CMK (cell line): ENCODE measurements around the gene PIP4K2A.

Experiments
- DNase-seq: peaks from one replicate; pipeline ENCODE4 v3.0.0-alpha.2; 2010; ENCODE audit warnings: low read depth

The PIP4K2A gene

DNA sequence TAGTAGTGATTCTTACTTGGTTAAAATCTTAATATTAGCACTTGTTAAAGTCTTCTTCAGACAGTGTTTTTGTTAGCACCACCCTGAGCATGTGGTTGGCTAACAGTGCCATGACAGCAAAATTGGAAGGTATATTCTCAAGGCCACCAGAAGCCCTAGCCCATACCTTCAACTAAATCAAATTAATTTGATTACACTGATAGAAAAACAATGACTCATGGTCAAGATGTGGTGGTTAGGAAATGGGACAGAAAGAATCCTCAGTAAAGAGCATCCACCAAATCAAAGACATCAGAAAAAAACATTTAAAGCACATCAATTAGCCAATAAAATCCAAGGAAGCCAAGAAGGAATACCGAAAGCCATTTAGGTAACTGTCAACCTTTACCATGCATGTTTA is 75.5 kb downstream of the PIP4K2A start:
- DNase-seq: no peak

DNA sequence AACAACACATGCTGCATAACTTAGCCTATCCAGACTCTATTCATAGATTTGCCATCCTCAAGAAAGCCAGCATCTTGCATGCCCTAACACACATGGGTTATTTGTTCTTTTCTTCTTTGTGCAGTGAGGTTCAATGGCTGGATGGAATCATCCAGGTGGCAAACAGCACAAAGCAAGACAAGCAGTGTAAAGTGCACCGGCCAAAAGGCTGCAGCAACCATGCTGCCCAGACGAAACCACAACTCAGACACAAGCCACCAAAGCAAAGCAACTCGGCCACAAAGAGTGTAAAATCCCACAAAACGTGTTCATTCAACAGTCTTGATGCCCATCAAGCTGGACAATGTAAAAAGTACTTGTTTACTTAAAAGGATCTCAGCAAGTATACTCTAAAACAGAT is 76.9 kb downstream of the PIP4K2A start:
- no peak for DNase-seq

DNA sequence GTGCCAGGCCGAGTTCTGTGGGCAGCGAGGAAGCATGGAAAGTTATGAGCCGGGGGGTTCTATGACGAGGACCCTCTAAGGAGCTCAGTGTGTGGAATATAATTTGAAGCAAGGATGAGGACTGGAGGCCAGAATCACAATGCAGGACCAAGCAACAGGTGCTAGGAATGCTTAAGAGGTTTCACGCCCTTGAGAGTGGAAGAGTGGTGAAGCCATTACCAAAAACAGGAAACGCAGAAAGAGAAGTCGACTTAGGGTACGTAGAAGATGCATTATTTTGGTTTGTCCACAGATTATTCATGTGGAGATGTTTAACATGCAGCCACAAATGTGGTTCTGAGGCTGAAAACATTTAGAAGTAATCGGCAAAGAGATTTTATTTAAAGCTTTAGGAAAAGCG is 78.7 kb downstream of the PIP4K2A start:
- no peak for DNase-seq

DNA sequence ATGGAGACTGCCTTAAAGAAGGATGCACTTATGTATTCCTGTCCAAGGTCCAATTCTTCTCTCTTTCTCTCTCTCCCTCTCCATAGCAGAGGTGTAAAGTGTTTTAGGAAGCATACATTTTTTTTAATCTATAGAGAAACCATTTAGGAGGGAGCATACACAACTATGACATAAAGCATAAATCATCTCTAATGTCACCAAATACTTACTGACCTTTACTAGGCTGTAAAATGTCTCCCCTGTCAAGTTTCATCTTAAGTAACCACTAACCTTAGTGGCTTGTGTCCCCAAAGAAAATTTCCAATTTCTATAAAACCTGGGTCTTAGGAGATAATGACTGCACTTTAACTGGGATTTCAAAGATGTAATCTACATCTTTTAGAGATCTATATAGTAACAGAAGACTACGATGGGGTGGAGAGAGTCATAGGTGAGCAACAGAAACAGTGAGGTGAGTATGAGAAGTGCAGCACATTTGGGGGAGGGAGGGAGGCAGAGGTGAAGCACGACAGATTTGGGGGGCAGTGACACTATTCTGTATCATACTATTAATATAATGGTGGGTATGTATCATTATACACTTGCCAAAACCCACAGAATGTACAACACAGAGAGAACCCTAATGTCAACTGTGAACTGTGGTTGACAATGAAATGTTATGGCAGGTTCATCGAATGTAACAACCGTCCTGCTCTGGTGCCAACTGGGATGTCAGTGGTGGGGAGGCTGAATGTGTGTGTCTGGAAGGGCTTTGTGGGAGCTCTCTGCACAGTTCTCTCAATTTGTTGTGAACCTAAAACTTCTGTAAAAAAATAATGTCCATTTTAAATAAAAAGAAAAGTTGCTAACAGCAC is 79.5 kb downstream of the PIP4K2A start:
- no peak for DNase-seq

DNA sequence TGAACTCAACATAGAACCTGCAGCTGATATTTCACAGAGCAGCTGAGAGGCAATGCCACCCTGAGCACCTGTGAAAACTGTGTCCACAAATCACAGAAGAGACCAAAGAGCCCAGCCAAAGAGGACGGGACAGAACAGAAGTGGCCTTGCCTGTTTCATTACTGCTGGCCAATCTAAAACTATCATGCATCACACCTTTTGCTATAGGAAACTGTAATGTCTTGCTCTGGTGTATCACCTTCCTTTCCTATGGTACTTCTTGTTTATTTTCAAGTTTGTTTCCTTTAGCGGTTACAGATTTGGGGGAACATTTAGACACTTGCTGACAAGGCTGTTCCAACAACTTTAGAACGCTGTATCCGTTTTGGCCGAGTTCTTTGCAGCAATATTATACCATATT is 80.3 kb downstream of the PIP4K2A start:
- DNase-seq: no peak

DNA sequence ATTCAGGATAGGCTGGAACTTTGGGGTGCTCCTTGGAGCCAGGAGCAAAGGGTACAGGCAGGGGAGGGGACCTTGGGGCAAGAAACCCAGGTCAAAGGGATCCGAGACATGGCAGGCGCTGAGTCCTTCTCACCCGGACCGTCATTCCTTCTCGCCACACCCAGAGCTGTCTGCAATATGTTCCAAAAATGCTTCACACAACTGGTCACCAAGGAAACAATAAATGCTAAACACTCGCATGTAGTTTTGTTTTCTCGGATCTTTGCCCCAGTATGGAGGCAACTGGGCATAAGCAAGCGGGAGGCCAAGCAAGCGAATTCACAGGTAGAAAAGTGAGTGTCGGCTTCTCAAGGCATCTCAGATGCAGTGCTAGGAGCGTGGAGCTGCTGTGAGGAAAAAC is 80.8 kb downstream of the PIP4K2A start:
- DNase-seq: no peak

DNA sequence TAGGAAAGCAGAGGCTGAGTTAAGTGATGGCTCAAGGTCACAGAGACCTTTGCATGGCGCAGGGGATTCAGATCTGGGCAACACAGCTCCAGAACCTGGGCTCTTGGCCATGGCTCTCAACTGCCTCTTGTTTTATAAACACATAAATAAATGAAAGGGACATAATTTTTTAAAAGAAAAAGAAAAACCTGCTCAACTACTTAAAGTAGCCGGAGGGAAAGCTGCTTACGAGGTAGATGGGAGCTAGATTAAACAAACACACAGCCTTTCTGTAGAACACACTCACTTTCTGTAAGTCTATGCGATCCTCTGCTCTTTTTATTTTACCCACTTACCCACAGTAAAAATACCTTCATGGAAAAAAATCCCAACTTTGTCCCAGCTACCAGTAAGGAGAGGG is 81.3 kb downstream of the PIP4K2A start:
- DNase-seq: no peak

DNA sequence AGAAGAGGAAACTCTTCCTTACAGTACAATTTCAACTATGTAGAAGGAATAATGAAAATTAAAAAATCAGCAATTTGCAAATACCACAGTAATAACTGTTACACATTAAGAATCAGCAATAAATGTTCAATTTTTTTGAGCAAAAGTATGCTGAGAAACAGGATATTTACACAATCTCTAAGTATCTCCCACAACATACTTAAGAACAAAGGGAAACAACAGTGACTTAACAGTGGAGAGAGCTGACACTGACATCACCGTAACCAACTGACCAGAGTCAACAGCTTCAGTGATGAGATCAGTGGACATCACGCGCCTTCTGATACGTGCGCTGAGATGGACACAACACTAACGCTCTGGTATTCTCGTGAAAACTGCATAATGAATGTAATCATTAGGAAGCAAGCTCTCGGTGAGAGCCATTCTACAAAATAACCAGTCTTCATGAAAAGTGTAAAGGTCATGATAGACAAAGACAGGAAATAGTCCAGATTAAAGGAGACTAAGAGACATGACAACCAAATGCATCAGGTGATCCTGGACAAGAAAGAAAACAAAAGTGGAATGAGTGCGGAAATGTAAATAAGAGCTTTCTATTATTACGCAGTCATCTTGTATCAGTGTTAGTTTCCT is 82.6 kb downstream of the PIP4K2A start:
- DNase-seq: no peak

DNA sequence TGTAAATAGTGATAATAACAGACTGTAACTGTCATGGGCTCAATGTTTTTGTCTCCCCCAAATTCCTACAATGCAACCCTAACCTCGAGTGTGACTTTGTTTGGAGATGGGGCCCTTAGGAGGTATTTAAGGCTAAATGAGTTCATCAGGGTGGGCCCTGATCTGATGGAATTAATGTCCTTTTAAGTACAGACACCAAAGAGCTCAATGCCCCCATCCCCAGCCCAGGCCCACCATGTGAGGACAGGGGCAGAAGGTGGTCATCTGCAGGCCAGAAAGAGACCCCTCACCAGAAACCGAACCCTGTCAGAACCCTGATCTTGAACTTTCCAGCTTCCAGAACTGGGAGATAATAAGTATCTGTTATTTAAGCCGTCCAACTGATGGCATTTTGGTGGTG is 83.2 kb downstream of the PIP4K2A start:
- DNase-seq: no peak

DNA sequence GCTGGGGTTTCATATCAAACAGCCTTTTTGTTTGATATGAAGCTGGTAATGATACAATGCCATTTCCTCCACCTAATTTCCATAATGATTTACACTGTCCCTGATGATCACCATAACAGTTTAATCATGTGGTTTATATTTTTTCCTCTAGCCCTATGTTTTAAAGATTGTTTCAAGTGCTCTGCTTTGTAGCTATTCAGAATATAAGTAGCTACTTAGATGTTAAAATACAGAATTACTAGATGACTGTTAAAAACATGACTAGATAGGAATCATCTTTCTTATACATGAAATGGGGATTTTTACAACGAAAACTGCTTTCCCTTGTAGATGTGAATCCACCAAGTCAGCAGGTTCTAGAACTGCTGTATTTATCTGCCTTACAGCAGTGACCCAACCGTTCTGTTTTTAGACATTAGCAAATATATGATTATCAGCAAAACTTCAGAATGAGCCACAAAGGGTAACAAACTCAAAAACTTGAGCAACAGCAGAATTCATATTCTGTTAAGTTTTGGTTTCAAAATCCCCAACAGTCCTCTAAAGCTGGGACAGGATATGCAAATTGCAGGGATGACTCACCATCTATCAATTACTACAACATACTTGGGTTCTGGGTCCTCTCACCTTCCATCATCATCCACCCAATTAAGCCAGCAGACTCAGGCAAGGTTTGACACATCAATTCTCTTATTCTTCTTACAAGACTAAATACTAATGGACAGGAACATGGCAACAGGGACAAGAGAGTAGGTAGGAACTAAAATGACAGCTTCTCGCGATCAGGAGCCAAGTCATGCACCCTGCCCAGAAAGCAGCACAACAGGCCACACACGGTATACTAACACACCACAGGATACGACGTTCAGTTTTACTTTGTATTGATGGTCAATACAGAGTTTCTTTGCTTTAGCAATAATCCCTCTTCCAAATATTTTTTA is 83.9 kb downstream of the PIP4K2A start:
- DNase-seq: no peak

DNA sequence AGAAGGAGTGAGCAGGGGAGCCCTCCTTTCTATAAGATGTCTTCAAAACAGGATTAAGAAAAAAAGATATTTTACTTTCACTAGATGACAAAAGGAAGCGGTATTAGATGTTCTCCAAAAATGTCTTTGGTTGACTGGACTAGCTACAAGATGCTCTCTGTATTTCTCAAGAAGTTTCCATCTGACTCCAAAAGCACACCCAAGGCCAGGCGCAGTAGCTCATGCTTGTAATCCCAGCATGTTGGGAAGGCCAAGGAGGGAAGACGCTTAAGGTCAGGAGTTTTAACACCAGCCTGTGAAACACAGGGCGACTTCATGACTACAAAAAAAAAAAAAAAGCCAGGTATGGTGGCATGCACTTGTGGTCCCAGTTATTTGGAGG is 84.5 kb downstream of the PIP4K2A start:
- no peak for DNase-seq

DNA sequence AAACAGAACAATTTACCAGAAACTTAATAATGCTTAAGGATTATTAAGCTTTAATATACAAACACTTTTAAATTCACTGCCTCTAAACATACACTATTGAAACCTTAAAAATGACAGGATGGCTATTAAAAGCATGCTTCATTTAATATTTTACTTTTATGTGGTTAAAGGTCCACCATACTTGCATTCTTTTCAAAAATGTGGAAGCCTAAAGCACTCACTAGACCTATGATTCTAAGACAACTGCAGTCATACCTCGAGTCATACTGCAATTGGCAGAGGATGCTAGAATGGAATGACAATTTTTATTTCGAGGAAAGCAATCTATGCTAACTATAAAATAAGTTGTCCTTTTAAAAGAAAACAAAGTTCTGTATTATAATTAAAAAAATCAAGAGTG is 85.3 kb downstream of the PIP4K2A start:
- DNase-seq: no peak

DNA sequence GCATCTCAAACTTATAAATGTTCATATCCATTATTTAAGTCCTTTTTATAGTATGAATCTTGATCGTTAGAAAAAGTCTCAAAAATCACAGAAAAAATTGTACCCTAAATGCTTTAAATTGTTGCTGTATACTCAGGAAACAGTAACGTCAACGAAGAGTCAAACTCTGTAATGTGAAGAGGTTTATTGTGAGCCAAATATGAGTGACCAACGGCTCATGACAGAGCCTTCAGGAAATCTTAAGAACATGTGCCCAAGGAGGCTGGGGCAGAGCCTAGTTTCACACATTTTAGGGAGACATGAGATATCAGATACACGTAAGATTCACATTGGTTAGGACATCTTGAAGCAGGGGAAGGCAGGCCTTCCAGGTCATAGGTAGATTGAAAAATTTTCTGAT is 86.1 kb downstream of the PIP4K2A start:
- DNase-seq: no peak

DNA sequence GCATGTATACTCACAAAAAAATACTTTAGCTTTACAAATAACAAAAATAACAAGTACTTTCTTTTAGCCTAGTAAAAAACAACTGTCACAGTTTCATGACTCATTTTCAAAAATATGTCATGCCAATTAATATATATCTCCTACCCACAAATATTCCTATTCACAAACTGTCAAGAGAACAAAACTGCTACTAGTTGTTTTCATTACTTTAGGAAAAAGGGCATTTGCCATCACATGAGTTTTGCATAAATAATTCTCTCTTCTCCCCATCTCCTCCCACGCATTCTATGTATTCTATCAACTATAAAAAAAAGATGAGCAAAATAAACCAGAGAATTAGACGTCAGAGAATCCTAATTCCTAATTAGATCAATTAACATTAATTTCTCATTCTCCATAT is 87.6 kb downstream of the PIP4K2A start:
- no peak for DNase-seq

DNA sequence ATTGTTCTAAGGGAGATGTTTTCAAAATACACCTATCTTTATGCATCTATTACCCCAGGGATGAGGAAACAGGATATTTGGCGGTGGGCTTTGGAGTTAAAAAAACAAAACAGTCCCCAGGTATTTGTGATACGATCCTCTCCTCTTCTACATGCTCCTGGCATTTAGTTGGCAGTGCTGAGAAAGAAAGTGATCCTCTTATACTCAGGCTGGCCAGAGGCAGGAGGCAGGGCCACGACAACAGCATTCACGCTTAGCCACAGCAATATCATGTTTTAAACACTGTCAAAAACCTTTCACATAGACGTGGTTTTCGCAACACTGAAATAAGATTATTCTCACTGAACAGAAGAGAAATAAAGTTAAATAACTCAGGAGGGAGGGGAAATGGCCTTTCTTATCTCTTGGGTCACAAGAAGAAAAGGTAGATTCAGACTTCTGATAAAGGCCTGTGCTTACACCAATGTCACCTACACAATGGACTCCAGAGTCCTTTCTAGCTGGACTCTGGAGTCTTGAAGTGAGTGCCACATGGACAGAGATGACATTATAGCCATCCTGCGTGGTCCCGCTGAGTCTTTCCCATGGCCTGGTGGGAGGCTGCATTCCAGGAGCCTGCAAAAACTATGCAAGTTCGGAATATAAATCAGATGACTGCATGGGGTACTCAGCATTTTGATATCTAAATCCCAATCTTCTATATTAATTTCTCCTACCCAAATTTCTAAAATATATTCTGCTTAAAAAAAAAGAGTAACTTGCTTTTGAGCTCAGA is 88.7 kb downstream of the PIP4K2A start:
- no peak for DNase-seq

DNA sequence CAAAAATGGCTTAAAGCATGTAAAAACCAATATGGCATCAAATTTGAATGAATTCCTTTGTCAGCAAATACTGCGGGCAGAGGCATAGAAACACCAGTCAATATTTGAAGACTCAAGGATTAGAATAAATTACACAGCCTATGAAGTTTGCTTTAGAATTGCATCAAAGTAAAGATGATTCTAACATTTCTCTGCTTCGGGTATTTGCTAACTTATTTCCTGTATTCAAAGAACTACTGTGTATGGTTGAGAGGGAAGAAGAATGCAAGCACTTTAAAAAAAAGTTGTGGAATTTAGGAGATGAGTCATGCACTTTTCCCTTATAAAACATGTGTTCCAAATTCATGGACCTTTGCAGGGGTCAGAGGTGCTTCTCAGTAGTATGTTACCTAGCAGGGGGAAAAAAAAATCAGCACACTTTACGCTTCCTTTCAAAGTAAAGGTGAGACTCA is 90.1 kb downstream of the PIP4K2A start:
- DNase-seq: no peak

DNA sequence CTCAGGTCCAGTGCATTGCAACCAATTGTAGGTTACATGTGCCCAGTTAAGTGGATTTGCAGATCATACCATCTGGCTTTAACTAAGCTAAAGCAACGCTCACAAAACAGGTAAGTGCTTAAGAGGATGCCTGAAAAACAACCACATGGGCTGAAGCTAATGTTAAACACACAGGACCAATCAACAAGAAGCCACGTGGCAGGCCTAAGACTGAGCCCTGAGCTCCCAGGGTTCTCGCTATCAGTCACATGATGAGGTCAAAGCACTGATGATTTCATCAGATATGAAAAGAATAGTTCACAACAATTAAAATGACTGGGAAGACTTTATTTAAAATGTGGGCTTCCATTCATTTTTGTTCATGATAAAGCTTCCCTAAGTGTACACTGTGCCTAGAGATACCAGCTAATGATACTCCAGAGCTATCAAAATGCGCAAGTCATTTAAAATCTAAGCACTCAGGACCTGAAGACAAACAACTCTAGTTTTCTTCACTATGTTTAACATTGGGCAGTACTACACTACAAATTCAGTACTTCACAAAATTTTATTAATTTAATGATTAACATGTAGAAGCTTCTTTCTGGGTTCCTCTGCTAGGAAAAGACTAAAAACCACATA is 90.6 kb downstream of the PIP4K2A start:
- DNase-seq: no peak

DNA sequence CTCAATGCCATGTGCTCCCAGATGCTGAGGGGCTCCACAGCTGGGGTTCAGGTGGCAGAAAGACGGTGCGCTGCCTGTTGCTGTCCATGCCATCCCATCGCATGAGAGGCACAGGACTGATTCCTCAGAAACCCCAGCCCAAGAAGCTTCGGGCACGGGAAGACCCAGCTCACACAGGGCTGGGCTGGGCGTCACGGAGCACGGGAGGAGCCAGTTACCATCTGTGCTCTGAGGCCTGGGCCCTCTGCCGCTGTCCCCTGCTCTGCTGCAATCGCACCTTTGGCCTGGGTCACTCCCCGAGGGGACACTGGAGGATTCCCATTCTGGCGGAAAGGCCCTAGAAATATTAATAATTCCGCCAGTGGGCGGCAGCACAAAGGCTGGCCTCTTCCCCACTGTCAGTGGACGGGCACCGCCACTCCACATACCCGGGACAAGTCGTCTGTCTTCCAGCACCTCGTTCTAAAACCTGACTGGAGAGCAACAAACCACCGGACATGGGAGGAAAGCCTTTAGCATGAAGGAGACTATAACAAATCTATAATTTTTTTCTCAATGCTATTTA is 92.1 kb downstream of the PIP4K2A start:
- DNase-seq: no peak

DNA sequence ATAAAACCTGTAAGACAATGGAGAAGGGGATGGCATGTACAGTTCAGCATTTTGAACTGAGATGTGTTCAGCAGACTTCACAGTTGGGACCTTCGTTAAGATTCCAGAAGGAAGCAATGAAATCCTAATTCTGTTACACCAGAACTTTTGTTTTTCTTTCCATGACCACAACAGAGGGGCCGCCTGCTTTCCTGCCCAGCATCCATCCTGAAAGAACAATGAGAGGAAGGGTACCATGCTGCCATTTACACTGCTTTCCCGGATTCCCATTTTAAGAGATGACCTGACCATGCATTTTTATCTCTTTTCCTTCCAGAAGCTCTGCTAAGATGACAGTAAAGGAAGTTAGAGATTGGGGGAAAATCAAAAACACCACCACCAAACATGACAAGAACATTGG is 92.7 kb downstream of the PIP4K2A start:
- DNase-seq: no peak

DNA sequence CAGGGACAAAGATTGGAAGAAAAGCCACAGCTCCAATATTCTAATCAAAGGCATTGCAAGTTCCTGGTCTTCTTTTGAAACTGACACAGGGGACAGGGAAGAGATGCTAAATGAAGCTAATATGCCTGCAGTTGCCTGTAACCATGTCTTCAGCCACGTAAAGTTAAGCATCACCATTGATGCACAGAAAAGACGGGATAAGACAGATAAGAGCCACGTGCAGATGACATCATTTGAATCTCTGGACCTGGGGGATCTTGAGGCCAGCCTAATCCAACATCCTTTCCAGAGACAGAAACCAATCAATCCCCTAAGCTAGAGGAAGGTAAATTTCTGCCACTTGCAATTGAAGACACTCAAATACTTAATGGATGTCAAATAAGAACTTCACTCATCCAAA is 93.4 kb downstream of the PIP4K2A start:
- no peak for DNase-seq
